Fibroblast of skin of scalp (primary cell): Measurements from ENCODE around the gene DLG3.

Experiments
- DNase-seq: peaks from one replicate; pipeline ENCODE4 v3.0.0-alpha.2; 2013

Gene DLG3

GRCh38 chrX:70437921-70438665 is 6.5 kb upstream of the DLG3 start:
- DNase-seq: no peak

- peak; percentile 17 for DNase-seq
These were observed 5.6 kb upstream of the DLG3 start for GRCh38 chrX:70439016-70439415.

GRCh38 chrX:70442224-70442623 is 2.4 kb upstream of the DLG3 start:
- no peak for DNase-seq

- DNase-seq: no peak
These were observed 466 bp downstream of the DLG3 start for GRCh38 chrX:70444946-70445656.

- DNase-seq: no peak
These were observed 1.3 kb downstream of the DLG3 start for GRCh38 chrX:70445951-70446350.

- no peak for DNase-seq
These were observed 2.0 kb downstream of the DLG3 start for GRCh38 chrX:70446380-70447350.

- DNase-seq: no peak
These were observed 4.9 kb downstream of the DLG3 start for GRCh38 chrX:70449457-70449966.

GRCh38 chrX:70452143-70452733 is 7.6 kb downstream of the DLG3 start:
- DNase-seq: peak; percentile 56

- DNase-seq: no peak
These were observed 8.5 kb downstream of the DLG3 start for GRCh38 chrX:70453024-70453618.

- DNase-seq: peak; percentile 51
These were observed 10.1 kb downstream of the DLG3 start for GRCh38 chrX:70454441-70455365.

- DNase-seq: no peak
These were observed 10.9 kb downstream of the DLG3 start for GRCh38 chrX:70455366-70456202.

- no peak for DNase-seq
These were observed 11.6 kb downstream of the DLG3 start for GRCh38 chrX:70456256-70456655.

- no peak for DNase-seq
These were observed 16.4 kb downstream of the DLG3 start for GRCh38 chrX:70461026-70461425.

GRCh38 chrX:70464051-70464450 is 19.4 kb downstream of the DLG3 start:
- no peak for DNase-seq

GRCh38 chrX:70466968-70467367 is 22.3 kb downstream of the DLG3 start:
- DNase-seq: no peak

- no peak for DNase-seq
These were observed 24.1 kb downstream of the DLG3 start for GRCh38 chrX:70468709-70469108.

GRCh38 chrX:70470850-70471289 is 26.2 kb downstream of the DLG3 start:
- DNase-seq: no peak

- DNase-seq: no peak
These were observed 31.7 kb downstream of the DLG3 start for GRCh38 chrX:70476166-70476933.
